ENCODE data around the gene SPPL2A. TPM values are rescaled to one million over a fixed set of nuclear protein-coding genes. Genes with fewer than 3 reads are reported as not detected.

SPPL2A gene
- total and polyA plus RNA-seq, 2 experiments from 2014 or later, result 111 to 141 TPM

DNA sequence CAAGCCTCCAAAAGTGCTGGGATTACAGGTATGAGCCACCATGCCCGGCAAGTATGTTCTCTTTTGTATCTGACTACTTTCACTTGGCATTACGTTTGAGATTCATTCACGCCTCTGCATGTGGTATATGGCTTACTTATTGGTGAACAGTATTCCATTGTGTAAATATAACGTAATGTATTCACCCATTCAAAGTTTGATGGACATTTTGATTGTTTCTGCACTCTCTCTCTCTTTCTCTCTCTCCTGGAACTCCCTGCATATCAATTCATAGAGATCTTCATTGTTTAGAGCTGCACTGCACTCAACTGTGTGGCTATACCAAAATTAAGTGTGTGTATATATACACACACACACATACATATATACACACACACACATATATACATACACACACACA is 30.4 kb downstream of the SPPL2A start:
- Histone ChIP-seq H3K27me3 (no peaks in the 10 kb centered on the region), H3K79me2 (no peaks in the 10 kb centered on the region), H4K20me1 (ENCODE audit: insufficient read depth, poor library complexity, severe bottlenecking) (no peaks in the 10 kb centered on the region), H3K27ac (no peak overlapping the region), H3K4me3 (no peak overlapping the region), H3K9me3 (ENCODE audit: low read depth) (no peaks in the 10 kb centered on the region), H3K9me2 (replicated peaks; ENCODE audit: insufficient read depth) (no peaks in the 10 kb centered on the region), H2AFZ (no peak overlapping the region), H3K4me2 (no peak overlapping the region), H3K36me3 (replicated peaks; ENCODE audit: insufficient read depth, low read depth) (no peaks in the 10 kb centered on the region), H3K4me1 (ENCODE audit: insufficient read depth) (no peaks in the 10 kb centered on the region)
- WGBS (ENCODE audit: low lambda C conversion rate, missing lambda C conversion rate), result 81% methylated on average over 4 of the region's 4 CpGs
- no peak for DNase-seq (ENCODE audit: low spot score)
- TF ChIP-seq EZH2 (IDR thresholded peaks at IDR 0.05; ENCODE audit: borderline replicate concordance) (no peak), CTCF (IDR thresholded peaks at IDR 0.05; ENCODE audit: poor library complexity) (no peak), EZH2phosphoT487 (IDR thresholded peaks at IDR 0.05; ENCODE audit: low read depth, severe bottlenecking, unreplicated experiment) (no peak)

- WGBS (ENCODE audit: low lambda C conversion rate, missing lambda C conversion rate), result 97% methylated on average over 1 of the region's 1 CpG
- Histone ChIP-seq H3K9me3 (ENCODE audit: low read depth) (no peaks in the 10 kb centered on the region), H4K20me1 (ENCODE audit: insufficient read depth, poor library complexity, severe bottlenecking) (no peaks in the 10 kb centered on the region), H3K36me3 (replicated peaks; ENCODE audit: insufficient read depth, low read depth) (no peaks in the 10 kb centered on the region), H3K79me2 (no peaks in the 10 kb centered on the region), H2AFZ (no peak overlapping the region), H3K4me1 (ENCODE audit: insufficient read depth) (no peaks in the 10 kb centered on the region), H3K9me2 (replicated peaks; ENCODE audit: insufficient read depth) (no peaks in the 10 kb centered on the region), H3K27me3 (no peaks in the 10 kb centered on the region), H3K4me3 (no peak overlapping the region), H3K27ac (no peak overlapping the region), H3K4me2 (no peak overlapping the region)
- no peak for TF ChIP-seq CTCF (IDR thresholded peaks at IDR 0.05; ENCODE audit: poor library complexity)
- no peak for TF ChIP-seq EZH2 (IDR thresholded peaks at IDR 0.05; ENCODE audit: borderline replicate concordance)
- TF ChIP-seq EZH2phosphoT487 (IDR thresholded peaks at IDR 0.05; ENCODE audit: low read depth, severe bottlenecking, unreplicated experiment), result no peak
- no peak for DNase-seq (ENCODE audit: low spot score)
Observed at GRCh38 chr15:50726315-50726714, 39.2 kb downstream of the SPPL2A start.

DNA sequence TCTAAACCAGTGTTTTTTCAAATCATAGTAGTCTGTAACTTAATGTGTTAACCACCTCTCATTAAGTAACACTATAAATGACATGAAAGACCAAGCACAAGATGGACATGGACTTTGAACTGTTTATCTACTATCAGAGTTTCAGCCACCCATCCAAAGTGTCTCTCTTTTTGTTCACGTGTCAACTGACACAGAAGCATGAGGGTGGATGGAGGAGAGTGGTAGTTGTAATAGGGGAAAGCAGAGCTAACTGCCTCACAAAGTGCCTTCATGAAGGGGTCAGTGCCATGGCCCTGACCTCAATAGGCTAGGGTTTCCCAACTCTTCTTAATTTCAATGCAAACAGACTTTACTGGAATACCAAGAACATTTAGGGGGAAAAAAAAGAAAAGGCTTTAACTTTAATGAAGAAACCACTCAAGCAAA is 46.8 kb downstream of the SPPL2A start:
- H3K4me2 ChIP-seq, result no peak overlapping the region
- no peaks in the 10 kb centered on the region for H3K9me3 ChIP-seq (ENCODE audit: low read depth)
- no peaks in the 10 kb centered on the region for H4K20me1 ChIP-seq (ENCODE audit: insufficient read depth, poor library complexity, severe bottlenecking)
- H3K27ac ChIP-seq, result peak overlapping the region; percentile 79
- no peak overlapping the region for H2AFZ ChIP-seq
- peak; percentile 65 for DNase-seq (ENCODE audit: low spot score)
- TF ChIP-seq CTCF (IDR thresholded peaks at IDR 0.05; ENCODE audit: poor library complexity), result no peak
- no peak for TF ChIP-seq EZH2 (IDR thresholded peaks at IDR 0.05; ENCODE audit: borderline replicate concordance)
- TF ChIP-seq EZH2phosphoT487 (IDR thresholded peaks at IDR 0.05; ENCODE audit: low read depth, severe bottlenecking, unreplicated experiment), result no peak
- no peak overlapping the region for H3K4me3 ChIP-seq
- H3K79me2 ChIP-seq, result no peaks in the 10 kb centered on the region
- no peaks in the 10 kb centered on the region for H3K27me3 ChIP-seq
- no peaks in the 10 kb centered on the region for H3K9me2 ChIP-seq (replicated peaks; ENCODE audit: insufficient read depth)
- H3K4me1 ChIP-seq (ENCODE audit: insufficient read depth), result no peaks in the 10 kb centered on the region
- 50% methylated on average over 1 of the region's 1 CpG for WGBS (ENCODE audit: low lambda C conversion rate, missing lambda C conversion rate)
- H3K36me3 ChIP-seq (replicated peaks; ENCODE audit: insufficient read depth, low read depth), result no peaks in the 10 kb centered on the region

GRCh38 chr15:50712018-50712417 is 53.5 kb downstream of the SPPL2A start:
- no peak overlapping the region for H3K4me3 ChIP-seq
- H3K9me2 ChIP-seq (replicated peaks; ENCODE audit: insufficient read depth), result no peaks in the 10 kb centered on the region
- peaks cover 6% of the 10 kb centered on the region for H3K4me1 ChIP-seq (ENCODE audit: insufficient read depth)
- H3K79me2 ChIP-seq, result no peaks in the 10 kb centered on the region
- WGBS (ENCODE audit: low lambda C conversion rate, missing lambda C conversion rate), result 83% methylated on average over 3 of the region's 3 CpGs
- no peak for DNase-seq (ENCODE audit: low spot score)
- peak overlapping the region; percentile 66 for H3K27ac ChIP-seq
- H4K20me1 ChIP-seq (ENCODE audit: insufficient read depth, poor library complexity, severe bottlenecking), result no peaks in the 10 kb centered on the region
- H3K27me3 ChIP-seq, result no peaks in the 10 kb centered on the region
- H3K4me2 ChIP-seq, result peak overlapping the region; percentile 21
- TF ChIP-seq EZH2 (IDR thresholded peaks at IDR 0.05; ENCODE audit: borderline replicate concordance) (no peak), CTCF (IDR thresholded peaks at IDR 0.05; ENCODE audit: poor library complexity) (no peak), EZH2phosphoT487 (IDR thresholded peaks at IDR 0.05; ENCODE audit: low read depth, severe bottlenecking, unreplicated experiment) (no peak)
- H2AFZ ChIP-seq, result no peak overlapping the region
- H3K9me3 ChIP-seq (ENCODE audit: low read depth), result no peaks in the 10 kb centered on the region
- H3K36me3 ChIP-seq (replicated peaks; ENCODE audit: insufficient read depth, low read depth), result no peaks in the 10 kb centered on the region
